ENCODE measurements around the gene PEPD.

The PEPD gene

DNA sequence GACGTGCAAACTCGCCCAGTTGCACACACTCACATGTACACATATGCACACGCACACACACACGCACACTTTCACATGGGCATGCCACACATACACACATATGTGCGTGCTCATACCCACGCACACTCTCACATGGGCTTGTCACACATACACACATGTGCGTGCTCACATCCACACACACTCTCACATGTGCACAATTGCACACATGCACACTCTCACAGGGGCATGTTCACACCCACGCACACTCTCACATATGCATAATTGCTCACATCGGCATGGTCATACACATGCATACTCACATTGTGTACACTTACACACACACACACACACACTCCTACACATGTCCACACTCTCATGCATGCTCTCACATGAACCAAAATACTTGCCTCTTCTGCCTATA, 32.8 kb upstream of the PEPD start:
- TF ChIP-seq, protein P1, sequence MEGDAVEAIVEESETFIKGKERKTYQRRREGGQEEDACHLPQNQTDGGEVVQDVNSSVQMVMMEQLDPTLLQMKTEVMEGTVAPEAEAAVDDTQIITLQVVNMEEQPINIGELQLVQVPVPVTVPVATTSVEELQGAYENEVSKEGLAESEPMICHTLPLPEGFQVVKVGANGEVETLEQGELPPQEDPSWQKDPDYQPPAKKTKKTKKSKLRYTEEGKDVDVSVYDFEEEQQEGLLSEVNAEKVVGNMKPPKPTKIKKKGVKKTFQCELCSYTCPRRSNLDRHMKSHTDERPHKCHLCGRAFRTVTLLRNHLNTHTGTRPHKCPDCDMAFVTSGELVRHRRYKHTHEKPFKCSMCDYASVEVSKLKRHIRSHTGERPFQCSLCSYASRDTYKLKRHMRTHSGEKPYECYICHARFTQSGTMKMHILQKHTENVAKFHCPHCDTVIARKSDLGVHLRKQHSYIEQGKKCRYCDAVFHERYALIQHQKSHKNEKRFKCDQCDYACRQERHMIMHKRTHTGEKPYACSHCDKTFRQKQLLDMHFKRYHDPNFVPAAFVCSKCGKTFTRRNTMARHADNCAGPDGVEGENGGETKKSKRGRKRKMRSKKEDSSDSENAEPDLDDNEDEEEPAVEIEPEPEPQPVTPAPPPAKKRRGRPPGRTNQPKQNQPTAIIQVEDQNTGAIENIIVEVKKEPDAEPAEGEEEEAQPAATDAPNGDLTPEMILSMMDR (conservative IDR thresholded peaks at IDR 0.05; ENCODE audit: low read depth, low read length) = no peak
- no peak for DNase-seq (ENCODE audit: low read depth)
- no peak overlapping the region for H3K4me3 ChIP-seq (ENCODE audit: low read length)

DNA sequence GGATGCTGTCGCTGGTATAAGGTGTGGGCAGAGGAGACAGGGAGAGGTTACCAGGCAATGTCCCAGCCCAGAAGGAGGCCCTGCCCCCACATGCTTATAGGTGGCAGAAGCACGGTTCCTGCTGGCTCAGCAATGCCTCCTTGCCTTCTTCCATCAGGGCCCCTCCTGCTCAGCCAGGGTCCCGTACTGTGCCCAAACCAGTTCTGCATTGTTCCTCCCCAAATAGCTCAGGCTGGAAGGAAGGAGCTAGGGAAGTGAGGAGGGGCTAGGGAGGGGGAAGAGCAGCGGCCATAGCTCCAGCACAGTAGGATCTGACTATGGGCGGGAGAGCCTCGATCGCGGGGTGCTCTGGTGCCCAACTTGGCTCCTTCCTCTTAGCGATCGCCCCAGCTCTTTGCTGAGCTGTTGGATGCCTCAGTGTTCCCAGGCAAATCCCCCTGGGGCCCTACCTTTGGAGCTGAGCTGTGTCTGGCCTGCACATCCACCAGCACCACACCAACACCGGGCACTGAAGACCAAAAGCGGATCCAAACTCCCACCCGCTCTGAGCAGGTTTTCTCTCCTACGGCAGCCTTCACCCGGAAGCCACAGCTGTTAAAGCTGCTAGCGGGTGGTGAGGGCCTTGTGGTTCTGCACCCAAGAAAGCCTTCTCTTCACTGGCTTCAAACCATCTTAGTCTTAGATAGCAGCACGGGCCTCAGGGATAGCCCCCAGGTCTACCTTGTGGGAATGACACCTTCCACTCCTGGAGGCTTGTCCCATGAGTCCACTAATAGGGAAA, 32.1 kb upstream of the PEPD start:
- no peak overlapping the region for H3K4me3 ChIP-seq (ENCODE audit: low read length)
- TF ChIP-seq, protein P1 (conservative IDR thresholded peaks at IDR 0.05; ENCODE audit: low read depth, low read length) = no peak
- DNase-seq (ENCODE audit: low read depth) = no peak

DNA sequence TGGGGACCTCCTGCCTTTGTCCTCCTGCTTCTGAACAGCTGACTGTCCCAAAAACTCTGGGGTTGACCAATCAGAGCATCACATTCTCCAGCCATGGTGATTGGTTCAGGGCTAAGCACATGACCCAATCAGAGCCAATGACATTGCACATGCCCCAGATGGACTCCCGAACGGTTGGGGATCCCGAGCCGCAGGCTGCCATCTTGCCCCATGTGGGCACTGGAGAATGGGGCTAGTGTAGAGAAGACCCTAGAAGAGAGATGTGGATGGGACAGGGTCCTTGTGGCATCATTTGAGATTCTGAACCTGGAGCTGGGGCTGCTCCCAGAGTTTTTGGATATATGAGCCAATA, 31.3 kb upstream of the PEPD start:
- no peak for DNase-seq (ENCODE audit: low read depth)

DNA sequence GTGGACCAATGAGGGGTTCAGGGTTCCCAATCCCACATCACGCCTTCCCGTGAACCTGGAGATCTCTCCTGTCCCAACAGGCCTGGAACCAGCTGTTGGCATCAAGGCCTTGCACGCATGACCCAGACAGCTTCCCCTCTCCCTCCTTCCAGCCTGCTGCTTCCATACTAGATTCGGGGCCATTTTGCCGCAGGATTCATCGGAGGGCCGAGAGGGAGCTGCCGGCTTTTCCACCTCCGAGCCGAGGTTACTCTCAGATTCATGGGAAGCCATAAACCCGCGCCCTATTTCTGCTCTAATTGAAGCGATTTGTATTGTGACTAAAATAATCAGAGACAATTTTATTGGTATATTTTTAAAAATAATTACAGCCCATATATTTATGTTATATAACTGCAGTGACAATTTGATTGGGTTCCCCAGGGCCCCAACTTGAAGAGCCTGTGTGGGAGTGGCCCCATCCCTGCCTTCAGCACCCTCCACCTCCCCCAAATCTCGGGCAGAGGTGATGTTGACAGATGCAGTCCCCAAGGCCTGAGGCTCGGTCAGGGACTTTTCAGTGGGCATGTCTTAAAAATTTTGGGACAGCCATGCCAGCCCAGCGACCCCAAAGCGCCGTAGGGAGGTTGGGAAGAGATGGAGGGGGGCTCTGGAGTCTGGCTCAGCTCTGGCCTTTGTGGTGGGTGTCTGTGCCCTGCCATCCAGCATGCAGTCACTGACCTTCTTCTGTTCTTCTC, 30.8 kb upstream of the PEPD start:
- no peak overlapping the region for H3K4me3 ChIP-seq (ENCODE audit: low read length)
- DNase-seq (ENCODE audit: low read depth) = no peak
- TF ChIP-seq, protein P1 (conservative IDR thresholded peaks at IDR 0.05; ENCODE audit: low read depth, low read length) = no peak

More for the DNA sequence above, 31.3 kb upstream of the PEPD start:
- H3K4me3 ChIP-seq (ENCODE audit: low read length) = no peak overlapping the region
- TF ChIP-seq, protein P1 (conservative IDR thresholded peaks at IDR 0.05; ENCODE audit: low read depth, low read length) = no peak

DNA sequence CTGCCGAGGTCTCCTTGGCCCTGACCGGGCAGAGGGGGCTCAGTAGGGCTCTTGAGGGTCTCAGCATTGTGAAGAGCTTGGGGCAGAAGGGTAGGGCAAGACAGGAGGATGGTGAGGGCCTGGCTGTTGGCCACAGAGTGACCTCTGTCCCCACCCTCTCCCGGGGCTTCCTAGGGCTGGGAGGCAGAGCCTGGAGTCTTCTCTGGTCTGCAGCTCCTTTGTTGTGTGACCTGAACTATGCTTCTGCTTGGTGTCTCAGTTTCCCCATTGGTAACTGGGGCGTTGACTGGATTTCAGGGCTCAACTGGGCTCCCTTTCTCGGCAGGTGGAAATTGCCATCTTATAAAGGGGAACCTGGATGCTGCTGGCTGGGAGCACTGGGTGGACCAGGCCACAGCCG, 30.1 kb upstream of the PEPD start:
- DNase-seq (ENCODE audit: low read depth) = no peak
- TF ChIP-seq, protein P1 (conservative IDR thresholded peaks at IDR 0.05; ENCODE audit: low read depth, low read length) = no peak
- no peak overlapping the region for H3K4me3 ChIP-seq (ENCODE audit: low read length)

DNA sequence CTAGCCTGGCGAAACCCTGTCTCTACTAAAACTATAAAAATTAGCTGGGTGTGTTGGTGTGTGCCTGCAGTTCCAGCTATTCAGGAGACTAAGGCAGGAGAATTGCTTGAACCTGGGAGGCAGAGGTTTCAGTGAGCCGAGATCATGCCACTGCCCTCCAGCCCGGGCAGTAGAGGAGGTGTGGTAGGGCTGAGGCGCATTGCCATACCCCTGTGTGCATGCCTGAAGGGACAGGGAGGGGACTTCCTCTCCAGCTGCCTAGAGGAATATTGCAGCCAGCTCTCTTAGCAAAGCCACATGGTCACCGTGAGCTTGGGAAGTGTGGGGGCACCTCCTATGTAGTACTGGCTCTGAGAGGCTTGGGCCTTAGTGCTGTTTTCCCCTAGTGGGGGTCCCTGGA, 29.2 kb upstream of the PEPD start:
- H3K4me3 ChIP-seq (ENCODE audit: low read length) = no peak overlapping the region
- TF ChIP-seq, protein P1 (conservative IDR thresholded peaks at IDR 0.05; ENCODE audit: low read depth, low read length) = no peak
- no peak for DNase-seq (ENCODE audit: low read depth)

DNA sequence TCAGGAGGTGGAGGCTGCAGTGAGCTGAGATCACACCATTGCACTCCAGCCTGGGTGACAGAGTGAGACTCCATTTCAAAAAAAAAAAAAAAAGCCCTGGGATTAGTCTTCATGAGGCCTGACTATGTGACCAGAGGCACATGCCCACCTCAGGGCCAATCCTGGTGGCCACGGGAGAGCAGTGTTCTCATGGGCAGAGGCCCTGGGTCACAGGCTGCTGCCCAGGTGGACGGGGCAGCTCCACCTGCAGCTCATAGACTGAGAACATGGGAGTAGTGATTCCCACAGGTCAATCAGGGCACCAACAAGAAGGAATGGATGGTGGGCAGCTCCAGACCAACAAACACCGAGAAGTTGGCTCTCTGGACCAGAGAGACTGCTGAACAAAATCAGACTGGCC, 26.1 kb upstream of the PEPD start:
- DNase-seq (ENCODE audit: low read depth) = no peak
- TF ChIP-seq, protein P1 (conservative IDR thresholded peaks at IDR 0.05; ENCODE audit: low read depth, low read length) = no peak
- H3K4me3 ChIP-seq (ENCODE audit: low read length) = no peak overlapping the region
